Measurements from ENCODE around the gene CHRNA7. TPM values are rescaled to one million over a fixed set of nuclear protein-coding genes. Genes with fewer than 3 reads are reported as not detected.
"Not testable (repeated sequence)": the region's sequence is repeated elsewhere in the genome, so short reads cannot be mapped to it uniquely, and the experiment has no call there.

The CHRNA7 gene
- total and polyA plus RNA-seq, 4 experiments from 2014 or later, result 0.35 TPM; not detected in 3

DNA sequence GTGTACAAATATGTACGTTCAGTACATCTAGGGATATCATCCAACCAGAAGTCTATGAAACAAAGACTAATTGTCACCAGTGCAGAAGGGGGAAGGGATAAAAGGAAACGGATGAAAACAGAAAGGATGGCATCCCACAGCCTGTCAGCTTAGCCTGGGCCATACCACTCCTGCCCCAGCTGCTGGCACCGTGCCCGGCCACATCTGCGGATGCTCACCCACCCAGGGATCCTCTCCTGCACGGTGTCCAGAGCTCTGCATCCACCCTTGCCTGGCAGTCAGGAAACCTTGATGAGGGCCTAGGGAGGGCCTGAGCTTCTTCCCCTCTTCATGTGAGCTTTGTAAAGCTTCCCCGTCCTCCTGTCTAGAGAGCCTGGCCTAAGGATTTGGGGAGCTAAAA lies 133.8 kb downstream of the CHRNA7 start:
- H3K27ac Mint-ChIP-seq; H3K36me3 ChIP-seq (ENCODE audit: insufficient read depth, low read length); CTCF ChIA-PET (ENCODE audit: partially characterized antibody); intact Hi-C loops (cut with micrococcal nuclease); H3K27ac ChIP-seq (ENCODE audit: low read depth, low read length); H3K27me3 Mint-ChIP-seq; H3K27me3 ChIP-seq (ENCODE audit: insufficient read depth, low read length); H3K4me3 ChIP-seq (ENCODE audit: low read length in 2 of 2); POLR2A ChIA-PET (ENCODE audit: partially characterized antibody); H3K36me3 Mint-ChIP-seq; H3K4me1 Mint-ChIP-seq; H3K4me1 ChIP-seq (ENCODE audit: insufficient read depth, low read length); DNase-seq; H3K4me3 Mint-ChIP-seq; H3K9me3 Mint-ChIP-seq; H3K9me3 ChIP-seq (ENCODE audit: control insufficient read depth in 1 of 2, low read length in 2 of 2): not testable (repeated sequence)

DNA sequence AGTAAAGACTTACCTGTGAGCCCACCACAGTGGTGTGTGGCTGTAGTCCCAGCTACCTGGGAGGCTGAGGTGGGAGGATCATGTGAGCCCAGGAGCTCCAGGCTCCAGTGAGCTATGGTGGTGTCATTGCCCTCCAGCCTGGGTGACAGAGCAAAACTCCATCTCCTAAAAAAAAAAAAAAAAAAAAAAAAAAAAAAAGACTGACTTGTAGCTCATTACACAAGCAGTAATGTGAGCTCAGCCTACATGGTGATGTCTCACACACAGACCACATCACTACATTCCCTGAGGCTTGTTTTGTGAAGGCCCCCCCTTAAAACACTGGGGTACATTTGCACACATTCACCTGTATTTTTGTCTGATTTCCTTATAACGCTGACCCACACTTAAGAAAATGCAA lies 134.4 kb downstream of the CHRNA7 start:
- H3K9me3 Mint-ChIP-seq; H3K27me3 ChIP-seq (ENCODE audit: insufficient read depth, low read length); H3K4me1 Mint-ChIP-seq; H3K4me3 ChIP-seq (ENCODE audit: low read length in 2 of 2); POLR2A ChIA-PET (ENCODE audit: partially characterized antibody); H3K36me3 Mint-ChIP-seq; intact Hi-C loops (cut with micrococcal nuclease); CTCF ChIA-PET (ENCODE audit: partially characterized antibody); H3K36me3 ChIP-seq (ENCODE audit: insufficient read depth, low read length); H3K27ac Mint-ChIP-seq; DNase-seq; H3K4me3 Mint-ChIP-seq; H3K9me3 ChIP-seq (ENCODE audit: control insufficient read depth in 1 of 2, low read length in 2 of 2); H3K27me3 Mint-ChIP-seq; H3K4me1 ChIP-seq (ENCODE audit: insufficient read depth, low read length); H3K27ac ChIP-seq (ENCODE audit: low read depth, low read length): not testable (repeated sequence)

DNA sequence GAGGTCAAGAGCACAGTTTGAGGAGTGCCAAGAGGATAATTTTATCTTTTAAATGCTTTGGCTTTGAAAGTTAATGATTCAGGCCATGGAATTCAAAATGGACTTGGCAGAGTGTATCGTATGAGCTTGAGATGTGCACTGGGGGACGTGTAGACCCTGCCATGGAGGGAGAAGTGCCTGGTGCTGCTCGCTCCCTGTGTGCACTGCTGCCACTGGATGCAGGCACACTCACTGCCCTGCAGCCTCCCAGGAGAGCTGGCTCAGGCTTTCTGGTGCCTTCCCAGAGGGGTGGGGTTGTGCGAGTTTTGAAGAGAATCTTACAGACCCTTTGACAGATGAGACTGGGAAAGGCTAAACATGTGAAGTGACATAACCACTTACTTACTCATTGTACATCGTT lies 135.5 kb downstream of the CHRNA7 start:
- H3K27me3 Mint-ChIP-seq; H3K27ac ChIP-seq (ENCODE audit: low read depth, low read length); H3K4me3 ChIP-seq (ENCODE audit: low read length in 2 of 2); POLR2A ChIA-PET (ENCODE audit: partially characterized antibody); CTCF ChIA-PET (ENCODE audit: partially characterized antibody); H3K4me1 Mint-ChIP-seq; H3K4me3 Mint-ChIP-seq; H3K27me3 ChIP-seq (ENCODE audit: insufficient read depth, low read length); H3K36me3 ChIP-seq (ENCODE audit: insufficient read depth, low read length); DNase-seq; H3K9me3 ChIP-seq (ENCODE audit: control insufficient read depth in 1 of 2, low read length in 2 of 2); H3K36me3 Mint-ChIP-seq; intact Hi-C loops (cut with micrococcal nuclease); H3K9me3 Mint-ChIP-seq; H3K27ac Mint-ChIP-seq; H3K4me1 ChIP-seq (ENCODE audit: insufficient read depth, low read length): not testable (repeated sequence)

DNA sequence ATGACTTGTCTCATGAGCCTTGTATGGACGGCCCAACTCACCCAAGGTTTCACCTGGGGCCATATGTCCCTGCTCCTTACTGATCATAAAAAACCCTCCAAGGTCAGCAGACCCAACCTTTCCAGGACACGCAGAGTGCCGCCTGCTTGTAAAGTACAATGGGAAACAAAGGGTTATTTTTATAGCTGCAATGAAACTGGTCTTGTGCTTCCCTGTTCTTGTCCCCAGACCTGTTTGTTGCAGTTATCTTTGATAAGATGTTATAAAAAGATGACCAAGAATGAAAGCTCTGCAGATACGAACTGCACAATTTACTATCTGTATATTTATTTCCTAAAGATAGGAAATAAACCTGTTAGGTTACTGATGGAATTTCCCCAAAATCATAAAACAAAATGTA lies 136.0 kb downstream of the CHRNA7 start:
- H3K36me3 ChIP-seq (ENCODE audit: insufficient read depth, low read length); H3K4me3 Mint-ChIP-seq; intact Hi-C loops (cut with micrococcal nuclease); H3K9me3 Mint-ChIP-seq; POLR2A ChIA-PET (ENCODE audit: partially characterized antibody); H3K27ac ChIP-seq (ENCODE audit: low read depth, low read length); H3K27me3 ChIP-seq (ENCODE audit: insufficient read depth, low read length); H3K27me3 Mint-ChIP-seq; H3K27ac Mint-ChIP-seq; H3K4me1 ChIP-seq (ENCODE audit: insufficient read depth, low read length); H3K4me3 ChIP-seq (ENCODE audit: low read length in 2 of 2); H3K4me1 Mint-ChIP-seq; CTCF ChIA-PET (ENCODE audit: partially characterized antibody); H3K9me3 ChIP-seq (ENCODE audit: control insufficient read depth in 1 of 2, low read length in 2 of 2); DNase-seq; H3K36me3 Mint-ChIP-seq: not testable (repeated sequence)

DNA sequence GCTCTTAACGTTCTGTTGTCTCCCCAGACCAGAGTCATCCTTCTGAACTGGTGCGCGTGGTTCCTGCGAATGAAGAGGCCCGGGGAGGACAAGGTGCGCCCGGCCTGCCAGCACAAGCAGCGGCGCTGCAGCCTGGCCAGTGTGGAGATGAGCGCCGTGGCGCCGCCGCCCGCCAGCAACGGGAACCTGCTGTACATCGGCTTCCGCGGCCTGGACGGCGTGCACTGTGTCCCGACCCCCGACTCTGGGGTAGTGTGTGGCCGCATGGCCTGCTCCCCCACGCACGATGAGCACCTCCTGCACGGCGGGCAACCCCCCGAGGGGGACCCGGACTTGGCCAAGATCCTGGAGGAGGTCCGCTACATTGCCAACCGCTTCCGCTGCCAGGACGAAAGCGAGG lies 137.6 kb downstream of the CHRNA7 start:
- H3K9me3 Mint-ChIP-seq; H3K27me3 ChIP-seq (ENCODE audit: insufficient read depth, low read length); intact Hi-C loops (cut with micrococcal nuclease); H3K4me1 ChIP-seq (ENCODE audit: insufficient read depth, low read length); POLR2A ChIA-PET (ENCODE audit: partially characterized antibody); H3K36me3 ChIP-seq (ENCODE audit: insufficient read depth, low read length); H3K4me3 ChIP-seq (ENCODE audit: low read length in 2 of 2); H3K9me3 ChIP-seq (ENCODE audit: control insufficient read depth in 1 of 2, low read length in 2 of 2); CTCF ChIA-PET (ENCODE audit: partially characterized antibody); H3K27ac Mint-ChIP-seq; H3K27me3 Mint-ChIP-seq; H3K36me3 Mint-ChIP-seq; H3K27ac ChIP-seq (ENCODE audit: low read depth, low read length); H3K4me1 Mint-ChIP-seq; DNase-seq; H3K4me3 Mint-ChIP-seq: not testable (repeated sequence)

DNA sequence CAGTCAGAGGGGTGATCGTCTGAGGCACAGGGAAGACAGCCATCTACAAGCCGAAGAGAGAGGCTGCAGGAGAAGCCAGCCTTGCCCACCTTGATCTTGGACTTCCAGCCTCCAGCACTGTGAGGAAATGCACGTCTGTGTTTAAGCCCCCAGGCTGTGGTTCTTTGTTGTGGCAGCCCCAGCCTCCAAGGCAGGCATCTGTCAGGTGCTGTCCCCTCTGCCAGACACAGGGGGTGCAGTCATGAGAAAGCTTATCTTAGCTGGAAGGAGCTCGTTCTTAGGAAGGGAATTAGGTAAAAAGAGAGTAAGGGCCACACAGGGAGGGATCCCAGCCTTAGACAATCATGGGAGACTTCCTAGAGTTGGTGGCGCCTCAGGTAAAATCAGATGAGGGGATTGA lies 150.3 kb downstream of the CHRNA7 start:
- intact Hi-C loops (cut with micrococcal nuclease); POLR2A ChIA-PET (ENCODE audit: partially characterized antibody); H3K27ac Mint-ChIP-seq; DNase-seq; H3K36me3 ChIP-seq (ENCODE audit: insufficient read depth, low read length); H3K4me1 Mint-ChIP-seq; H3K9me3 ChIP-seq (ENCODE audit: control insufficient read depth in 1 of 2, low read length in 2 of 2); H3K27me3 ChIP-seq (ENCODE audit: insufficient read depth, low read length); H3K27me3 Mint-ChIP-seq; H3K4me1 ChIP-seq (ENCODE audit: insufficient read depth, low read length); CTCF ChIA-PET (ENCODE audit: partially characterized antibody); H3K4me3 Mint-ChIP-seq; H3K4me3 ChIP-seq (ENCODE audit: low read length in 2 of 2); H3K36me3 Mint-ChIP-seq; H3K27ac ChIP-seq (ENCODE audit: low read depth, low read length); H3K9me3 Mint-ChIP-seq: not testable (repeated sequence)

DNA sequence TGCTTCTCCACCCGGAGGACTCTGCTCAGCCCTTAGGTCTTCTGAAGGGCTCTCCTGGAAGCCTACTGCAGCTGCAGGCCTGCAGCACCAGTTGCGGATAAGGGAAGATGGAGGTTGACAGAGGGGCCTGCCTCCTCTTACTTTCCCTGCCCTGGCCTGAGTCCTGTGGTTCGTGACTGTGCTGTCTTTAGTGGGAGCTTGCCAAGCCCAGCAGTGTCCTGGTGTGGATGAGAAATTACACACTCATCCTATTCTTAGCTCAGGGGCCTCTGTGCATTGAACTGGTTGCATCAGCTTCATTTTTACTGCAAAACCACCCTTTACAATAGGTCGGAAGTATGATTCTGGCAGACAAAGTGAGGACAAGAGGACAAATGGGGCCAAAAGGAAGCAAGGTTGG lies 163.5 kb downstream of the CHRNA7 start:
- H3K36me3 Mint-ChIP-seq; H3K27me3 ChIP-seq (ENCODE audit: insufficient read depth, low read length); H3K9me3 Mint-ChIP-seq; POLR2A ChIA-PET (ENCODE audit: partially characterized antibody); H3K36me3 ChIP-seq (ENCODE audit: insufficient read depth, low read length); H3K27ac ChIP-seq (ENCODE audit: low read depth, low read length); CTCF ChIA-PET (ENCODE audit: partially characterized antibody); H3K27ac Mint-ChIP-seq; H3K4me3 Mint-ChIP-seq; H3K4me1 ChIP-seq (ENCODE audit: insufficient read depth, low read length); H3K4me1 Mint-ChIP-seq; H3K4me3 ChIP-seq (ENCODE audit: low read length in 2 of 2); H3K9me3 ChIP-seq (ENCODE audit: control insufficient read depth in 1 of 2, low read length in 2 of 2); H3K27me3 Mint-ChIP-seq; DNase-seq; intact Hi-C loops (cut with micrococcal nuclease): not testable (repeated sequence)

DNA sequence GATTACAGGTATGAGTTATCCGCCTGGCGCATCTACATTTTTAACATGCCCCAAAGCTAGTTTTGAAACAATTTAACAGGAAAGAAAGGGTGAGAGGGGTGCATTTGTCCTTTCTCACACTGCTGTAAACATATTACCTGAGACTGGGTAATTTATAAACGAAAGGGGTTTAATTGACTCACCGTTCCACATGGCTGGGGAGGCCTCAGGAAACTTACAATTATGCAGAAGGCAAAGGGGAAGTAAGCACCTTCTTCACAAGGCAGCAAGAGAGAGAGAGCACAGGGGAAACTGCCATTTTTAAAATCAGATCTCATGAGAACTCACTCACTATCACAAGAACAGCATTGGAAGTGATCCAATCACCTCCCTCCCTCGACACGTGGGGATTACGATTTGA lies 165.9 kb downstream of the CHRNA7 start:
- CTCF ChIA-PET (ENCODE audit: partially characterized antibody); H3K9me3 ChIP-seq (ENCODE audit: control insufficient read depth in 1 of 2, low read length in 2 of 2); H3K9me3 Mint-ChIP-seq: not testable (repeated sequence)

More for the DNA sequence above, 165.9 kb downstream of the CHRNA7 start:
- H3K4me3 Mint-ChIP-seq; DNase-seq; H3K27ac Mint-ChIP-seq; H3K27me3 Mint-ChIP-seq; H3K36me3 Mint-ChIP-seq; H3K4me1 ChIP-seq (ENCODE audit: insufficient read depth, low read length); intact Hi-C loops (cut with micrococcal nuclease); H3K27me3 ChIP-seq (ENCODE audit: insufficient read depth, low read length); H3K36me3 ChIP-seq (ENCODE audit: insufficient read depth, low read length); H3K4me3 ChIP-seq (ENCODE audit: low read length in 2 of 2); H3K27ac ChIP-seq (ENCODE audit: low read depth, low read length); H3K4me1 Mint-ChIP-seq; POLR2A ChIA-PET (ENCODE audit: partially characterized antibody): not testable (repeated sequence)

Data from CD4-positive, alpha-beta memory T cell (primary cell).